ENCODE measurements around the gene RPTOR. TPM values are rescaled to one million over a fixed set of nuclear protein-coding genes. Genes with fewer than 3 reads are reported as not detected.

Gene RPTOR
- total RNA-seq, 1 experiment from 2014 or later, result 58.0 TPM

DNA sequence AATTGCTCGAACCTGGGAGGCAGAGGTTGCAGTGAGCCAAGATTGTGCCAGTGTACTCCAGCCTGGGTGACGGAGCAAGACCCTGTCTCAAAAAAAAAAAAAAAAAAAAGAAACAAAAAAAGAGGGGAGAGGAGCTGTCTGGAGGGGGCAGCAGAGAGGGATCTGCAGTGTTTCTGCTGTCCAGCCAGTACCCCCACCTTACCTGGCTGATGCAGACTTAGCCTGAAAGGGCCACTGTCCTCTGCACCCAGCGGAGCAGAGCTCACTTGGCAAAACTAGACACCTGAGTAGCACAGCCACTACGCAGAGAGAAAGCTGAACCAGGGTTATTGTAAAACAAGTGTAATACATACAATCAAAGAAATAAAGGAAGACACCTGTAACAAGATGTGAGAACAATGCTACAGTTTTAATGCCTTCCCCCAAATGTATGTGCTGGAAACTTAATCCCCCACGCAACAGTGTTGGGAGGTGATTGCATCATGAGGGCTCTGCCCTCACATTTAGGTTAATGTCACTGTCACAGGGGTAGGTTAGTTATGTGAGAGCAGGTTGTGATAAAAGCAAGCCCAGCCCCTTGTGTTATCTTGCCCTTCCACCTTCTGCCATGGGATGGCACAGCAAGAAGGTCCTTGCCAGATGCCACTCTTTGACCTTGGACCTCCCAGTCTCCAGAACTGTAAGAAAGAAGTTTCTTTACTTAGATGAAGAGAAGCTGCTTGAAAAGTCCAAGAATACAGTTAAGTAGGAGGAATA lies 211.2 kb downstream of the RPTOR start:
- no peaks in the 10 kb centered on the region for H3K36me3 ChIP-seq (ENCODE audit: control insufficient read depth, insufficient read depth, low read length)
- peaks cover 4% of the 10 kb centered on the region; the same call in 1 of the 2 replicates for H3K4me1 ChIP-seq (ENCODE audit: control insufficient read depth, insufficient read depth, low read length)
- no peak for TF ChIP-seq POLR2AphosphoS5 (IDR thresholded peaks at IDR 0.05; ENCODE audit: low read depth, low read length)
- TF ChIP-seq SIN3A (IDR thresholded peaks at IDR 0.05; ENCODE audit: borderline replicate concordance, insufficient read depth, low read depth, low read length), result no peak
- TF ChIP-seq TCF7L2 (IDR thresholded peaks at IDR 0.05; ENCODE audit: low read depth, low read length), result no peak
- TF ChIP-seq, protein P1, sequence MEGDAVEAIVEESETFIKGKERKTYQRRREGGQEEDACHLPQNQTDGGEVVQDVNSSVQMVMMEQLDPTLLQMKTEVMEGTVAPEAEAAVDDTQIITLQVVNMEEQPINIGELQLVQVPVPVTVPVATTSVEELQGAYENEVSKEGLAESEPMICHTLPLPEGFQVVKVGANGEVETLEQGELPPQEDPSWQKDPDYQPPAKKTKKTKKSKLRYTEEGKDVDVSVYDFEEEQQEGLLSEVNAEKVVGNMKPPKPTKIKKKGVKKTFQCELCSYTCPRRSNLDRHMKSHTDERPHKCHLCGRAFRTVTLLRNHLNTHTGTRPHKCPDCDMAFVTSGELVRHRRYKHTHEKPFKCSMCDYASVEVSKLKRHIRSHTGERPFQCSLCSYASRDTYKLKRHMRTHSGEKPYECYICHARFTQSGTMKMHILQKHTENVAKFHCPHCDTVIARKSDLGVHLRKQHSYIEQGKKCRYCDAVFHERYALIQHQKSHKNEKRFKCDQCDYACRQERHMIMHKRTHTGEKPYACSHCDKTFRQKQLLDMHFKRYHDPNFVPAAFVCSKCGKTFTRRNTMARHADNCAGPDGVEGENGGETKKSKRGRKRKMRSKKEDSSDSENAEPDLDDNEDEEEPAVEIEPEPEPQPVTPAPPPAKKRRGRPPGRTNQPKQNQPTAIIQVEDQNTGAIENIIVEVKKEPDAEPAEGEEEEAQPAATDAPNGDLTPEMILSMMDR (IDR thresholded peaks at IDR 0.05), result no peak
- TF ChIP-seq, protein P2, sequence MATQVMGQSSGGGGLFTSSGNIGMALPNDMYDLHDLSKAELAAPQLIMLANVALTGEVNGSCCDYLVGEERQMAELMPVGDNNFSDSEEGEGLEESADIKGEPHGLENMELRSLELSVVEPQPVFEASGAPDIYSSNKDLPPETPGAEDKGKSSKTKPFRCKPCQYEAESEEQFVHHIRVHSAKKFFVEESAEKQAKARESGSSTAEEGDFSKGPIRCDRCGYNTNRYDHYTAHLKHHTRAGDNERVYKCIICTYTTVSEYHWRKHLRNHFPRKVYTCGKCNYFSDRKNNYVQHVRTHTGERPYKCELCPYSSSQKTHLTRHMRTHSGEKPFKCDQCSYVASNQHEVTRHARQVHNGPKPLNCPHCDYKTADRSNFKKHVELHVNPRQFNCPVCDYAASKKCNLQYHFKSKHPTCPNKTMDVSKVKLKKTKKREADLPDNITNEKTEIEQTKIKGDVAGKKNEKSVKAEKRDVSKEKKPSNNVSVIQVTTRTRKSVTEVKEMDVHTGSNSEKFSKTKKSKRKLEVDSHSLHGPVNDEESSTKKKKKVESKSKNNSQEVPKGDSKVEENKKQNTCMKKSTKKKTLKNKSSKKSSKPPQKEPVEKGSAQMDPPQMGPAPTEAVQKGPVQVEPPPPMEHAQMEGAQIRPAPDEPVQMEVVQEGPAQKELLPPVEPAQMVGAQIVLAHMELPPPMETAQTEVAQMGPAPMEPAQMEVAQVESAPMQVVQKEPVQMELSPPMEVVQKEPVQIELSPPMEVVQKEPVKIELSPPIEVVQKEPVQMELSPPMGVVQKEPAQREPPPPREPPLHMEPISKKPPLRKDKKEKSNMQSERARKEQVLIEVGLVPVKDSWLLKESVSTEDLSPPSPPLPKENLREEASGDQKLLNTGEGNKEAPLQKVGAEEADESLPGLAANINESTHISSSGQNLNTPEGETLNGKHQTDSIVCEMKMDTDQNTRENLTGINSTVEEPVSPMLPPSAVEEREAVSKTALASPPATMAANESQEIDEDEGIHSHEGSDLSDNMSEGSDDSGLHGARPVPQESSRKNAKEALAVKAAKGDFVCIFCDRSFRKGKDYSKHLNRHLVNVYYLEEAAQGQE (IDR thresholded peaks at IDR 0.05; ENCODE audit: insufficient read depth in 1 of 2, low read depth in 2 of 2, low read length in 1 of 2), result no peak
- ChIA-PET CTCF (interaction anchor here (0.6 to 1.1 kb wide), 5 partner anchors 12 to 159 kb away, joined by 3 to 11 read pairs (median 3); no protein-coding TSS in a partner anchor), POLR2A (interaction anchor here (0.6 to 0.8 kb wide), 3 partner anchors 36 to 52 kb away, joined by 6 to 10 read pairs (median 6); no protein-coding TSS in a partner anchor)
- no peak overlapping the region for H3K4me3 ChIP-seq (ENCODE audit: low read depth in 2 of 2, low read length in 2 of 2)
- in situ Hi-C loops (cut with HindIII; ENCODE audit: low pct_unique_long_range_greater_than_20kb, low sequenced_read_pairs), result no loop called here
- no peak for ATAC-seq
- H3K9me3 ChIP-seq (ENCODE audit: control insufficient read depth, insufficient read depth, low read depth, low read length), result no peaks in the 10 kb centered on the region
- BruUV-seq (replicated peaks), result no TSS peak
- DNase-seq (ENCODE audit: low read depth, low spot score), result no peak
- H3K27ac ChIP-seq (ENCODE audit: low read length), result no peak overlapping the region
- no peaks in the 10 kb centered on the region for H3K27me3 ChIP-seq (ENCODE audit: control insufficient read depth, insufficient read depth, low read length)
- intact Hi-C loops (cut with micrococcal nuclease; ENCODE audit: unreplicated experiment), result no loop called here

DNA sequence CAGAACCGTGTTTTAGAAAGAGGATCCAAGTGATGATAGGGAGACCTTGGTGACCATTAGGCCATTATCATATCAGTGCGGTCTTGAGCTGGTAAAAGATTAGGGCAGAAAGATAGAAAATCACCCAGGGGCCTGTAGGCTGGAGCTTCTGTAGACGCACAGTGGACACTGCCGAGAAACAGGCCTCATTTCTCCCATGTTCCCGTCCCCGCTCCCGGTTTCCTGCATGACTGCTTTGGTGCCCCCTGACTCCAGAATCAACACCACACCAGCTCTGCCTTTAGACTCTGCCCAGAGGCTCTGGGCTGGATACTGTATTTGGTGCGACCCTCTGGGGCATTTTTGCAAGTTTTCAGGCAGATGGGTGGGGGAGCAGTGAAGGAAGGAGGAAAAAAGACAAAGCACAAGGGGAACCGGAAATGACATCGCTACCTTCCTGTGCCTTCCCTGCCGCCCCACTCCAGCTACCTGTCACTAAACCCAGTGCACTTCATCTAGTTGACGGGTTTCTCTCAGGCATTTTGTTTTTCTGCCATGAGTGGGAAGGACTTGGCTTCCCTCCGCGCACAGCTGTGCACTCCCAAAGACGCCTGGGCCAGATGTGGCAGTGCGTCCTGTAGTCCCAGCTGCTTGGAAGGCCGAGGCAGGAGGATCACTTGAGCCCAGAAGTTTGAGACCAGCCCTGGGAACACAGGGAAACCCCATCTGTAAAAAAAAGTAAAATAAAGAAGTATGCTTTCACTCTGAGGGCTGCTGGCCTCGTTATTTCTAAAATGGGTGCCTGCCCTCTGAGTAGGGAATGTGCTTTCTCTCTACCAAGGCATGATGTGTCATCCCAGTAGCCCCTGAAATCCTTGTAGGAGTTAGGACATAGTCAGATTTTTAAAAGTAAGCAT lies 214.1 kb downstream of the RPTOR start:
- in situ Hi-C loops (cut with HindIII; ENCODE audit: low pct_unique_long_range_greater_than_20kb, low sequenced_read_pairs), result no loop called here
- Histone ChIP-seq H3K27me3 (ENCODE audit: control insufficient read depth, insufficient read depth, low read length) (no peaks in the 10 kb centered on the region), H3K36me3 (ENCODE audit: control insufficient read depth, insufficient read depth, low read length) (no peaks in the 10 kb centered on the region), H3K9me3 (ENCODE audit: control insufficient read depth, insufficient read depth, low read depth, low read length) (no peaks in the 10 kb centered on the region), H3K4me3 (ENCODE audit: low read depth in 2 of 2, low read length in 2 of 2) (no peak overlapping the region), H3K27ac (ENCODE audit: low read length) (no peak overlapping the region), H3K4me1 (ENCODE audit: control insufficient read depth, insufficient read depth, low read length) (peaks cover 15% of the 10 kb centered on the region)
- CTCF ChIA-PET, result interaction anchor here (0.6 kb wide), 1 partner anchor 17 kb away, joined by 4 read pairs; no protein-coding TSS in a partner anchor
- intact Hi-C loops (cut with micrococcal nuclease; ENCODE audit: unreplicated experiment), result no loop called here
- DNase-seq (ENCODE audit: low read depth, low spot score) (no peak), ATAC-seq (no peak)
- no TSS peak for BruUV-seq (replicated peaks)
- POLR2A ChIA-PET, result no interaction called here
- TF ChIP-seq, protein P2 (IDR thresholded peaks at IDR 0.05; ENCODE audit: insufficient read depth in 1 of 2, low read depth in 2 of 2, low read length in 1 of 2), result no peak
- TF ChIP-seq, protein P1 (IDR thresholded peaks at IDR 0.05), result no peak
- TF ChIP-seq POLR2AphosphoS5 (IDR thresholded peaks at IDR 0.05; ENCODE audit: low read depth, low read length) (no peak), TCF7L2 (IDR thresholded peaks at IDR 0.05; ENCODE audit: low read depth, low read length) (no peak), SIN3A (IDR thresholded peaks at IDR 0.05; ENCODE audit: borderline replicate concordance, insufficient read depth, low read depth, low read length) (no peak)
